Measurements from ENCODE around the gene CASQ2. TPM values are rescaled to one million over a fixed set of nuclear protein-coding genes. Genes with fewer than 3 reads are reported as not detected.

The CASQ2 gene
- polyA plus RNA-seq, 1 experiment: not detected

GRCh38 chr1:115740811-115741210, 27.7 kb downstream of the CASQ2 start:
- peaks cover 4% of the 10 kb centered on the region for H3K27me3 ChIP-seq (ENCODE audit: control insufficient read depth, insufficient read depth, low read length)
- TF ChIP-seq CTCF (IDR thresholded peaks at IDR 0.05; ENCODE audit: low read depth, low read length): no peak
- POLR2A ChIA-PET: no interaction called here
- CTCF ChIA-PET: interaction anchor here (0.8 to 4.1 kb wide), 4 partner anchors 30 to 96 kb away, joined by 3 to 24 read pairs (median 4); no protein-coding TSS in a partner anchor
- DNase-seq (ENCODE audit: low read depth, low spot score): no peak
- H3K9me3 ChIP-seq (ENCODE audit: control insufficient read depth, insufficient read depth, low read length): no peaks in the 10 kb centered on the region
- H3K27ac ChIP-seq (ENCODE audit: low read depth, low read length): no peak overlapping the region
- H3K4me3 ChIP-seq (ENCODE audit: low read depth, low read length): no peak overlapping the region

- POLR2A ChIA-PET: no interaction called here
- Histone ChIP-seq H3K9me3 (ENCODE audit: control insufficient read depth, insufficient read depth, low read length) (no peaks in the 10 kb centered on the region), H3K27me3 (ENCODE audit: control insufficient read depth, insufficient read depth, low read length) (no peaks in the 10 kb centered on the region), H3K4me3 (ENCODE audit: low read depth, low read length) (no peak overlapping the region), H3K27ac (ENCODE audit: low read depth, low read length) (no peak overlapping the region)
- no peak for DNase-seq (ENCODE audit: low read depth, low spot score)
- CTCF ChIA-PET: no interaction called here
- no peak for TF ChIP-seq CTCF (IDR thresholded peaks at IDR 0.05; ENCODE audit: low read depth, low read length)
Measured at GRCh38 chr1:115732316-115732715, 36.2 kb downstream of the CASQ2 start.

GRCh38 chr1:115729756-115730155, 38.8 kb downstream of the CASQ2 start:
- no peak for TF ChIP-seq CTCF (IDR thresholded peaks at IDR 0.05; ENCODE audit: low read depth, low read length)
- DNase-seq (ENCODE audit: low read depth, low spot score): no peak
- H3K4me3 ChIP-seq (ENCODE audit: low read depth, low read length): no peak overlapping the region
- ChIA-PET POLR2A (no interaction called here), CTCF (interaction anchor here (0.6 kb wide), 1 partner anchor 23 kb away, joined by 3 read pairs; no protein-coding TSS in a partner anchor)
- H3K9me3 ChIP-seq (ENCODE audit: control insufficient read depth, insufficient read depth, low read length): no peaks in the 10 kb centered on the region
- H3K27me3 ChIP-seq (ENCODE audit: control insufficient read depth, insufficient read depth, low read length): no peaks in the 10 kb centered on the region
- H3K27ac ChIP-seq (ENCODE audit: low read depth, low read length): no peak overlapping the region

- Histone ChIP-seq H3K4me3 (ENCODE audit: low read depth, low read length) (no peak overlapping the region), H3K27ac (ENCODE audit: low read depth, low read length) (peak overlapping the region; percentile 25), H3K27me3 (ENCODE audit: control insufficient read depth, insufficient read depth, low read length) (no peaks in the 10 kb centered on the region), H3K9me3 (ENCODE audit: control insufficient read depth, insufficient read depth, low read length) (no peaks in the 10 kb centered on the region)
- ChIA-PET CTCF (interaction anchor here (0.8 to 1.2 kb wide), 6 partner anchors 10 to 133 kb away, joined by 4 to 20 read pairs (median 6); no protein-coding TSS in a partner anchor), POLR2A (interaction anchor here (0.9 kb wide), 1 partner anchor 37 kb away, joined by 4 read pairs; no protein-coding TSS in a partner anchor)
- no peak for DNase-seq (ENCODE audit: low read depth, low spot score)
- no peak for TF ChIP-seq CTCF (IDR thresholded peaks at IDR 0.05; ENCODE audit: low read depth, low read length)
Measured at GRCh38 chr1:115728341-115728740, 40.2 kb downstream of the CASQ2 start.

- TF ChIP-seq CTCF (IDR thresholded peaks at IDR 0.05; ENCODE audit: low read depth, low read length): no peak
- ChIA-PET CTCF (interaction anchor here (0.8 to 1.2 kb wide), 6 partner anchors 10 to 132 kb away, joined by 4 to 20 read pairs (median 6); no protein-coding TSS in a partner anchor), POLR2A (interaction anchor here (0.9 kb wide), 1 partner anchor 37 kb away, joined by 4 read pairs; no protein-coding TSS in a partner anchor)
- Histone ChIP-seq H3K27me3 (ENCODE audit: control insufficient read depth, insufficient read depth, low read length) (no peaks in the 10 kb centered on the region), H3K27ac (ENCODE audit: low read depth, low read length) (peak overlapping the region; percentile 32), H3K4me3 (ENCODE audit: low read depth, low read length) (no peak overlapping the region), H3K9me3 (ENCODE audit: control insufficient read depth, insufficient read depth, low read length) (no peaks in the 10 kb centered on the region)
- DNase-seq (ENCODE audit: low read depth, low spot score): peak; percentile 66
Measured at GRCh38 chr1:115727706-115728249, 40.7 kb downstream of the CASQ2 start.

All from AG04450 (cell line).